ENCODE results near the gene SSC4D.

The SSC4D gene

DNA sequence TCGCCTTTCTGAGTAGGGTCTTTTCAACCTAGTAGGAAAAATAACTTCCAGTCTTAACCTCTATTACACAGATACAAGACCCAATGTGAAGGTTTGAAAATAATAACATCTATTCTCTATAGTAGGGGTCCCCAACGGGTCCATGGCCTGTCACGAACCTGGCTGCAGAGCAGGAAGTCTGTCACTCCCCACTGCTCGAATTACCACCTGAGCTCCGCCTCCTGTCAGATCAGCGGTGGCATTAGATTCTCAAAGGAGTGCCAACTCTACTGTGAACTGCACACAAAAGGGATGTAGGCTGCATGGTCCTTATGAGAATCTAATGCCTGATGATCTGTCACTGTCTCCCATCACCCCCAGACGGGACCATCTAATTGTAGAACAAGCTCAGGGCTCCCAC lies 58.1 kb downstream of the SSC4D start:
- no peak for DNase-seq

DNA sequence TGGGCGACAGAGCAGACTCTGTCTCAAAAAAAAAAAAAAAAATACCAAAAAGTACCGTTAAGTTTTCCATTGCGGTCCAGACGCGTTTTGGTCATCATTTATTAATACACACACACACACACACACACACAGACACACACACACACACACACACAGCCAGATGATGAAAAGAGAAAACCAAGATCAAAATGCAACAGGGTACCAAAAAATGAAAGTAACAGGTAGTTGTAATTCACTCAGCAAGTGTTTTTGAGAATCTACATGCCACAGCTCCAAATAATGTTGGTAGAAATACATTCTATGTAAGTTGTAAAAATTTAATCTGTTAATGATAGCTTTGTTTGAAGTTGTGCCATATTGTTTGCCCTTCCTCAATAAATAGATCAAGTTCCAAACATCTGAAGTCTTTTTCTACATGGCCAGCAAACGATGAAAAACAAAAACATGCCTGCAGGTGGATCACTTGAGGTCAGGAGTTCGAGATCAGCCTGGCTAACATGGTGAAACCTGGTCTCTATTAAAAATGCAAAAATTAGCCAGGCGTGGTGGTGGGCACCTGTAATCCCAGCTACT lies 60.1 kb downstream of the SSC4D start:
- DNase-seq = no peak

DNA sequence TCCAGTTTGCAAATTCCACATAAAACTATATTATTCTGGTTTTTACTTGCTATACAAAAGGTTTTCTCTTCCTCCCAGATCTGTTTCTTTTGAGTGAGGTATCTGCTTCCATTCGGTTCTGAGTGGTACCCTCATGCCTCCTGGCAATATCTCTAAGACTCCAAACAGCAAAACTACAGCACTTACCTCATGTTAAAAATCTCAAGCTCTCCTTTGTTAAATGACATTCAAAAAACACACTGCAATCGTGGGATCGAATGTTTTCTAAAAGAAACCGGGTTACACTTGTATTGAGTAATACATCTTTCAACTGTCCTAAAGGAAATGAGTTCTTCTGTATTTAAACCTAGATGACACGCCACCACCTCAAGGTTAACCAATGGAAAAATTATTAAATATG lies 61.8 kb downstream of the SSC4D start:
- no peak for DNase-seq

DNA sequence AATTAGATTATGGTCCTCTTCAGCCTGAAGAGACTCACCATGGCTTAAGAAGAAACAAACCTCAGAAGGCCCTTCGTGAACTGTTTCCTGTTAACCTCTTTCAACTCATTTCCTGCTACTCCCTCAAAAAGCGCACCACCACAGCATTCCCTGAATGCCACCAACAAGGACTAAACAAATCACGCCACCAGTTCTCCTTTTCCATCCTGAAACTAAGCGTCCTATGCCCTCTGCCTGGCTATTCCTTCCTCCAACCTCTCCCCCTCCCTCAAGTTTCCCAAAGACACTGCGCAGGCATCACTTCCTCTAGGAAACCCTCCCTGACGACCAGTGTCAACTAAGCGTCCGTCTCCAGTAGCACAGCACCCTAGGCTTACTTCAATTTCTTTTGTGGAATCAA lies 62.7 kb downstream of the SSC4D start:
- no peak for DNase-seq

DNA sequence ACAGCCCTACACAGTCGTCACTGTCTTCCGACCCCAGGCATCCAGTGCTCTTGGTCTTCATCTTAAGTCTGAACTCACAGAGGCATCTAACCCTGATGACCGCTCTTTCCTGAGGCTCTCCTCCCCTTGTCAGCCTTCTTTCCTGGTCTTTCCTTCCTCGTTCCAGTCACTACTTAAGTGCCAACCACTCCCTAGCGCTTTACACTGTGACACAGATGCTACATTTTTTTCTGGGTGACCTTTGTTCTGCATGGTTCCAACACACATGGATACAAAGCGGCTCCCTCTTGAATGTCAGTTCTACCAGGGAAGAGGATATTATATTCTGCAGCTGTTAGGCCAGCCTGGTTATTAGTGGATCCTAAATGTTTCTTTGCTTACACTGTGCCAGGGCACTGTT lies 63.4 kb downstream of the SSC4D start:
- no peak for DNase-seq

DNA sequence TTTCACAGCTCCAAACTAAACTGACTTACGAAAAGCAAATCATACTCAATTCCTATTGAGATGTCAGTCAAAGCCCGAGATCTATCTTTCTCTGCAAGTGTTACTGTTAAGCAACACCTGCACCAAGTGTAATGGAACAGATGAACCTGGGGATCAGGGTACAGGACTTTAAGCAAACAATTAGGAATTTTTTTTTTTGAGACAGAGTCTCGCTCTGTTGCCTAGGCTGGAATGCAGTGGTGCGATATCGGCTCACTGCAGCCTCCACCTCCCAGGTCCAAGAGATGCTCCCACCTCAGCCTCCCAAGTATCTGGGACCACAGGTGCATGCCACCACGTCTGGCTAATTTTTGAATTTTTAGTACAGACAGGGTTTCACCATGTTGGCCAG lies 65.6 kb downstream of the SSC4D start:
- no peak for DNase-seq

DNA sequence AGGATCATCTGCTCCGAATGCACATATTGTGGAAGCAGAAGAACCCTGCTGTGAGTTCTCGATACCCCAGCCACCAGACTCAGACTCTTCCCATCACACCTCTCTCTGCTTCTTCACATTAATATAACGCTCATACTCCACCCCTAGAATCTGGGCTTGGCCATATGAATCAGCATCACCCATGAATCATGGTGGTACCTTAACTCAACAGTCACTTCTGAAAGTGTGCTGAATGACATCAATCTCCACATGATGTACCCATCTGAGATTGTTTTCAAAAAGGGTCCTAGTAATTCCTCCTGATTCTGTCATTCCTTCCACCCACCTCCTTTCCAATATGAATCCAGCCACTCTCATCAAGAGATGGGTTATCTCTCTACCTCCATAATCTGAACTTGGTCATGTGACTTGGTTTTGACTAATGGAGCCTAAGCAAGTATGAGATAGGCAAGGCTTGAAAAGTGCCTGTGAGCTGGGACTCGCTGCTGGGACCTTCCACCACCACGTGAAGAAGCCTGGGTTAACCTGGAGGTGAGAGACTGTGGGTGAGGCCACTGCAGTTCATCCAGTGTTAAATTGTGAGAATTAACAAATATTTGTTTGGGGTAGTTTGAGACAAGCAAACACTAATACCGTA lies 66.1 kb downstream of the SSC4D start:
- no peak for DNase-seq

DNA sequence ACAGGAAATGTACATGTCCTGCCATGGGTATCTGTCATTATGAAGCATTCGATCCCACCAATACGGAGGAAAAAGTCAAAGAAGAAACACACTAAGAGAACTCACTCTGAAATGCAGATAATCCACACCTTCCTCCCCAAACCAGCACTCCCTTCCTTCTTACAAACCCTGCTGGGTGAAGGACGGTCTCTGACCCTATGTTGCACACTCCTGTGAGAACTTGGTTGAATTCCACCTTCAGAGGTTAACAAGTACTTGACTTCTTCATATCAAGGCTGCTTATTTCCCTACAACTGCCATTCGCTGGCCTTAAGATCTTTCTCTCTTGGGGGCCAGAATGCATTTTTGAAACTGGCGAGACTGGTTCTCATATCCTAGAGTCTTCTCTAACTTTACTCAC lies 67.3 kb downstream of the SSC4D start:
- no peak for DNase-seq

DNA sequence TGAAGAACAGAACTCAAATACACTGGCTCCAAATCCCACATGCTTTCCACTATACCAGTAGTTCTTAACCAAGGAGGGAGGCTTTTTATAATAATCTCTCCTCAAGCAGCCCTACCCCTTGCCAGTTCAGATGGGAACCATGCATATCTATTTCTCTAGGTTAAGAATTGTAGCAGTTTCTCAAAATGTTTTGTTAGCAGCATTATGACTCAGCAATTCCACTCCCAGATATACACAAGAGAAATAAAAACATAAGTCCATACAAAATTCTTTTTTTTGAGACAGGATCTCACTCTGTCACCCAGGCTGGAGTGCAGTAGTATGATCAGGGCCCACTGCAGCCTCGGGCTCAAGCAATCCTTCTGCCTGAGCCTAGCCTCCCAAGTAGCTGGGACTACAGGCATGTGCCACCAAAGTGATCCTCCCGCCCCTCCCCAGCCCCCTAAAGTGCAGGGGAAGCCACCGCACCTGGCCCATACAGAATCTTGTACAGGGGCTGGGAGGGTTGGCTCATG lies 68.8 kb downstream of the SSC4D start:
- DNase-seq = no peak

Measured in CD4-positive, alpha-beta T cell treated with Interleukin-12 subunit alpha and Interleukin-12 subunit beta, for 1 hour (primary cell).